ENCODE results near the gene FANCC. TPM values are rescaled to one million over a fixed set of nuclear protein-coding genes. Genes with fewer than 3 reads are reported as not detected.

FANCC gene
- total RNA-seq, 2 experiments from 2014 or later, result 18.4 to 18.8 TPM

- CTCF ChIA-PET, result interaction anchor here (1.4 to 1.5 kb wide), 2 partner anchors 17 to 155 kb away, joined by 3 read pairs; no protein-coding TSS in a partner anchor
- Mint-ChIP-seq H3K4me3 (no peak overlapping the region), H3K4me1 (peaks cover 2% of the 10 kb centered on the region), H3K9me3 (ENCODE audit: low read depth) (no peaks in the 10 kb centered on the region), H3K27ac (no peak overlapping the region), H3K36me3 (no peaks in the 10 kb centered on the region), H3K27me3 (no peaks in the 10 kb centered on the region)
- ATAC-seq (no peak), DNase-seq (no peak)
These were observed 136.2 kb downstream of the FANCC start for GRCh38 chr9:95181226-95181818.

- CTCF ChIA-PET, result interaction anchor here (1.4 kb wide), 1 partner anchor 496 kb away, joined by 4 read pairs; no protein-coding TSS in a partner anchor
- no peaks in the 10 kb centered on the region for H3K27me3 Mint-ChIP-seq
- ATAC-seq (no peak), DNase-seq (no peak)
- no peak overlapping the region for H3K27ac Mint-ChIP-seq
- no peak overlapping the region for H3K4me3 Mint-ChIP-seq
- no peaks in the 10 kb centered on the region for H3K36me3 Mint-ChIP-seq
- no peaks in the 10 kb centered on the region for H3K9me3 Mint-ChIP-seq (ENCODE audit: low read depth)
- H3K4me1 Mint-ChIP-seq, result peaks cover 2% of the 10 kb centered on the region
These were observed 139.9 kb downstream of the FANCC start for GRCh38 chr9:95177617-95178016.

DNA sequence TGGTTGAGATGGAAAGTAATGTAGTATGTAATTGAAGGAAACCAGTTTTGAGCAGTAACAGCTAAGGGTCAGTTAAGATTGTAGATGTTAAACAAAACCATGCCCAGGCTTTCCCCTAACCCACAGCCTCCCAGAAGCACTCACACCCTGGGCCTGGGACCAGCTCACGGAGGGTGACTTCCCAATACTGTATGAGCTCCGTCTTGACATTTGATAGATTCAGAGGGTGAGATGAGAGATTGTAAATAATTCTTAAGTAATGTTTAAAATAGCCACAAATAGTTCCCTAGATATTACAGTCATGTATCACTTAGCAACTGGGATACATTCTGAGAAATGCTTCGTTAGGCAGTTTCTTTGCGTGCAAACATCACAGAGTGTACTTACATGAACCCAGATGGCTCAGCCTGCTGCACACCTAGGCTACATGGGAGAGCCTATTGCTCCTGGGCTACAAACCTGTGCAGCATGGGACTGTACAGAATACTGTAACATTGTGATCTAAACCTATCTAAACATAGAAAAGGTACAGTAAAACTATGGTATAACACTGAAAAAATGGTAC, 140.7 kb downstream of the FANCC start:
- DNase-seq (no peak), ATAC-seq (no peak)
- Mint-ChIP-seq H3K27ac (no peak overlapping the region), H3K4me3 (no peak overlapping the region), H3K4me1 (peaks cover 3% of the 10 kb centered on the region), H3K27me3 (no peaks in the 10 kb centered on the region), H3K36me3 (no peaks in the 10 kb centered on the region), H3K9me3 (ENCODE audit: low read depth) (no peaks in the 10 kb centered on the region)
- CTCF ChIA-PET, result interaction anchor here (1.0 to 1.4 kb wide), 2 partner anchors 9 to 495 kb away, joined by 4 to 6 read pairs; no protein-coding TSS in a partner anchor

GRCh38 chr9:95175523-95175922, 142.0 kb downstream of the FANCC start:
- Mint-ChIP-seq H3K4me3 (no peak overlapping the region), H3K36me3 (peaks cover 3% of the 10 kb centered on the region), H3K4me1 (peaks cover 10% of the 10 kb centered on the region), H3K27me3 (no peaks in the 10 kb centered on the region), H3K27ac (no peak overlapping the region), H3K9me3 (ENCODE audit: low read depth) (no peaks in the 10 kb centered on the region)
- ATAC-seq, result no peak
- no peak for DNase-seq
- CTCF ChIA-PET, result interaction anchor here (0.5 kb wide), 1 partner anchor 34 kb away, joined by 3 read pairs; no protein-coding TSS in a partner anchor

GRCh38 chr9:95174038-95174437, 143.5 kb downstream of the FANCC start:
- Mint-ChIP-seq H3K4me3 (no peak overlapping the region), H3K27me3 (no peaks in the 10 kb centered on the region), H3K9me3 (ENCODE audit: low read depth) (no peaks in the 10 kb centered on the region), H3K36me3 (peaks cover 7% of the 10 kb centered on the region), H3K27ac (no peak overlapping the region), H3K4me1 (peaks cover 18% of the 10 kb centered on the region)
- DNase-seq (no peak), ATAC-seq (no peak)
- CTCF ChIA-PET, result interaction anchor here (1.3 kb wide), 1 partner anchor 42 kb away, joined by 3 read pairs; no protein-coding TSS in a partner anchor

- no peak overlapping the region for H3K4me3 Mint-ChIP-seq
These were observed 145.9 kb downstream of the FANCC start for GRCh38 chr9:95171596-95171995.

DNA sequence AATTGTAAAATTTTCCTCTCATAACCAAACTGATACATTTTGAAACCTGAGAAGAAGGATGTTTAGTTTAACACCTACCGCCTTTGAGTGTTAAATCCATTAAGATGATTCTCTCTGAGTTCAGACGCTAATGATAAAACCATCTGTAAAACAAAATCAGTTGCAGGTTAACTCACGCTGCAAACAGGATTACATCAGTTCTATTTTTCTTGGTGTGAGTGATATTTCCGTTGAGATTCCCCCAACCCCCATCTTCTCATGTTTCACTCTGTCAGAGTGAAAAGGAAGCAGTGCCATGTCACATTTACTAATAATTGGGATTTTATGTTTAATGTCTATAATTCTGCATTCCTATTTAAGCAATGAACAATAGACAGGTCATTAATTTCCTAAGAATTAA, 146.5 kb downstream of the FANCC start:
- Mint-ChIP-seq H3K27ac (peak overlapping the region; percentile 90), H3K27me3 (no peaks in the 10 kb centered on the region), H3K9me3 (ENCODE audit: low read depth) (no peaks in the 10 kb centered on the region), H3K4me3 (no peak overlapping the region), H3K36me3 (peaks cover 20% of the 10 kb centered on the region), H3K4me1 (peaks cover 33% of the 10 kb centered on the region)
- ATAC-seq (peak; percentile 65), DNase-seq (no peak)
- CTCF ChIA-PET, result no interaction called here

More at GRCh38 chr9:95171596-95171995, 145.9 kb downstream of the FANCC start:
- Mint-ChIP-seq H3K36me3 (peaks cover 16% of the 10 kb centered on the region), H3K27me3 (no peaks in the 10 kb centered on the region), H3K9me3 (ENCODE audit: low read depth) (no peaks in the 10 kb centered on the region), H3K27ac (peak overlapping the region; percentile 21), H3K4me1 (peaks cover 33% of the 10 kb centered on the region)
- CTCF ChIA-PET, result no interaction called here
- no peak for DNase-seq
- no peak for ATAC-seq

- no peak overlapping the region for H3K4me3 Mint-ChIP-seq
- peaks cover 33% of the 10 kb centered on the region for H3K4me1 Mint-ChIP-seq
- H3K9me3 Mint-ChIP-seq (ENCODE audit: low read depth), result no peaks in the 10 kb centered on the region
- peak; percentile 79 for DNase-seq
- H3K27ac Mint-ChIP-seq, result peak overlapping the region; percentile 54
- H3K36me3 Mint-ChIP-seq, result peaks cover 35% of the 10 kb centered on the region
- ATAC-seq, result peak; percentile 85
- no peaks in the 10 kb centered on the region for H3K27me3 Mint-ChIP-seq
- CTCF ChIA-PET, result interaction anchor here (0.8 to 1.9 kb wide), 23 partner anchors 9 to 499 kb away, joined by 3 to 22 read pairs (median 4); no protein-coding TSS in a partner anchor
These were observed 149.5 kb downstream of the FANCC start for GRCh38 chr9:95167998-95168397.

DNA sequence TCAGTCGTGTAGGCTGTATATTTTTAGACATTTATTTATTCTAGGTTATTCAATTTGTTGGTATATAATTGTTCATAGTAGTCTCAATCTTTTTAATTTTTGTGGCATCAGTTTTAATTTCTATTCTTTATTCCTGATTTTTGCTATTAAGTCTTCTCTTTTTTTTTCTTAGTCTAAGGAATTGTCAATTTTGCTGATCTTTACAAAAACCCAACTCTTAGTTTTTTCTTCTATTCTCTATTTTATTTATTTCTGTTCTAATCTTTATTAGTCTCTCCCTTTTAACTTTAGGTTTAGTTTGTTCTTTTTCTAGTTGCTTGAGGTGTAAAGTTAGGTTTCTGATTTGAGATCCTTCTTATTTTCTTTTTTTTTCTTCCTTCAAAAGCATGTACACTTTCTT, 152.5 kb downstream of the FANCC start:
- Mint-ChIP-seq H3K9me3 (ENCODE audit: low read depth) (no peaks in the 10 kb centered on the region), H3K4me3 (no peak overlapping the region), H3K4me1 (peaks cover 19% of the 10 kb centered on the region), H3K27ac (no peak overlapping the region), H3K27me3 (no peaks in the 10 kb centered on the region), H3K36me3 (peaks cover 44% of the 10 kb centered on the region)
- no peak for DNase-seq
- no peak for ATAC-seq
- CTCF ChIA-PET, result no interaction called here

DNA sequence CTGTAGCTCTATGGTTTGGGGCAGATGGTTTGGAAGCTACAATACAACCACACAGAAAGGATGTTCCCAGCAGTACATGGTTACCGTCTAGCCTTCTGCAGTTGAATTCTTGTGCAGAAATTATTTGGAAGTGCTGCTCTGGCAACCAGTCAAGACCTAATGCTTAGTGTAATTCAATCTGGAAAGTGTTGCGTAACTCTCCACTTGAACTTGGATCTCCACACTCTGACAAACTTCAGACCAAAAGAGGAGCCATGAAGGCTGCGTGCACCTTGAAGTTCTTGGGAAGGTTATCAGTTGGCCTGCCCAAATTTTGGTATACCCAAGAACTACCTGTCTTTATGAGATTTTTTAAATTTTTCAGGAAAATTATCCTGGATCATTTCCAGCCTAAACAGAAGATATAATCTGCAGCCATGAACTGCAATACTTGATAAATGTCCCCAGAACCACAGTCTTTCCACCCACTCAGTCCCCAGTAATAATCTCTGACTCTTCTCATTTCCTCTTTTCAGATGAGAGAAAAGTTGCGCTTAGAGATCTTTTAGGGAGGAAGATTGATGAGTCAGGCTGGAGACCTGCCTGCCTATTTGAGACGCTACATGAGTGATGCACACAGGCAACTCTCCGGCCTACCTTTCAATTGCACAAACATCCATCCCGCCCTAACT, 159.9 kb downstream of the FANCC start:
- no peak for ATAC-seq
- no peaks in the 10 kb centered on the region for H3K4me1 Mint-ChIP-seq
- no peaks in the 10 kb centered on the region for H3K27me3 Mint-ChIP-seq
- H3K36me3 Mint-ChIP-seq, result peaks cover 19% of the 10 kb centered on the region
- no peak for DNase-seq
- H3K27ac Mint-ChIP-seq, result no peak overlapping the region
- CTCF ChIA-PET, result interaction anchor here (1.4 to 3.7 kb wide), 2 partner anchors 10 to 476 kb away, joined by 4 to 16 read pairs; no protein-coding TSS in a partner anchor
- H3K4me3 Mint-ChIP-seq, result no peak overlapping the region
- no peaks in the 10 kb centered on the region for H3K9me3 Mint-ChIP-seq (ENCODE audit: low read depth)

DNA sequence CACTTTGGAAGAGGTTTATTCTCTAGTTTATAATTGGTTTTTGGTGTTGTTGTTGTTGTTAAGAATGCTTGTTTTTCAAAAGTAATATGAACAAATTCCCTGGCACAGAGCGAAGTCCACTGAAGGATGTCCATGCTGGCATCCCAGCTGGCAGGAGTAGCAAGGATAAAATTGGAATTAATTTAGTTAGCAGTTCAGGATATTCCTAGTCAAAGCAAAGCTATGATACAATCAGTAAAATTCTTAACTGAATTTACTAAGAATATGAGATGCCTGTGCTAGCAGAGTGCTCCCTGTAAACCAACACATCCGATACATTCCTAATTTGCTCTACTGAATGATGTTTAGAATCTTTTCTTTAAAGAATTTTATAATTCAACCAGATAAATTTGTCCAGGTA, 161.4 kb downstream of the FANCC start:
- DNase-seq (no peak), ATAC-seq (no peak)
- Mint-ChIP-seq H3K9me3 (ENCODE audit: low read depth) (no peaks in the 10 kb centered on the region), H3K27me3 (no peaks in the 10 kb centered on the region), H3K27ac (no peak overlapping the region), H3K4me3 (no peak overlapping the region), H3K36me3 (peaks cover 13% of the 10 kb centered on the region), H3K4me1 (no peaks in the 10 kb centered on the region)
- CTCF ChIA-PET, result interaction anchor here (1.4 to 3.7 kb wide), 2 partner anchors 12 to 475 kb away, joined by 4 to 16 read pairs; no protein-coding TSS in a partner anchor

- H3K9me3 Mint-ChIP-seq (ENCODE audit: low read depth), result no peaks in the 10 kb centered on the region
- peaks cover 10% of the 10 kb centered on the region for H3K36me3 Mint-ChIP-seq
- ATAC-seq, result no peak
- CTCF ChIA-PET, result interaction anchor here (3.7 kb wide), 1 partner anchor 13 kb away, joined by 16 read pairs; no protein-coding TSS in a partner anchor
- H3K4me1 Mint-ChIP-seq, result no peaks in the 10 kb centered on the region
- H3K4me3 Mint-ChIP-seq, result no peak overlapping the region
- H3K27me3 Mint-ChIP-seq, result no peaks in the 10 kb centered on the region
- H3K27ac Mint-ChIP-seq, result no peak overlapping the region
- no peak for DNase-seq
These were observed 162.3 kb downstream of the FANCC start for GRCh38 chr9:95155220-95155619.

DNA sequence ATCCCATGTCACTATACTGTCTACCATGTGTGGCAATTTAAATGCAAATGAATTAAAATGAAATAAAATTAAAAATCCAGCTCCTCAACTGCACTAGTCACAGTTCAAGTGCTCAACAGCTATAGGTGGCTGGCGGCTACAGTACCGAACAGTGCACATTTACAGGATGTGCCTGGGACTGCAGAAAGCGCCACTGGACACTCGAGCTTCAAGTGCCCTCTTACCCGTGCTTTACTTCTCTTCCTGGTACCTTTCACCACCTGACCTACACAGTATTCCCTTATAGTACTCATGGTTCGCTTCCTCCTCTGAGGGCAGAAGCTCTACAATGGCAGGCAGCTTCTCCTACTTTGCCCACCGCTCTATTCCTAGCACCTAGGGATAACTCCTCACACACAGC, 166.6 kb downstream of the FANCC start:
- Mint-ChIP-seq H3K4me3 (no peak overlapping the region), H3K27me3 (no peaks in the 10 kb centered on the region), H3K36me3 (peaks cover 7% of the 10 kb centered on the region), H3K4me1 (peaks cover 1% of the 10 kb centered on the region), H3K27ac (no peak overlapping the region), H3K9me3 (ENCODE audit: low read depth) (no peaks in the 10 kb centered on the region)
- DNase-seq (no peak), ATAC-seq (no peak)
- CTCF ChIA-PET, result interaction anchor here (3.4 kb wide), 1 partner anchor 22 kb away, joined by 9 read pairs; no protein-coding TSS in a partner anchor
